NCI-H2029 (cell line): Measurements from ENCODE around the gene BGN.

Experiments used
- DNase-seq: peaks from one replicate; lab custom pipeline; 2025; lab: John Stamatoyannopoulos, UW

Gene BGN

DNA sequence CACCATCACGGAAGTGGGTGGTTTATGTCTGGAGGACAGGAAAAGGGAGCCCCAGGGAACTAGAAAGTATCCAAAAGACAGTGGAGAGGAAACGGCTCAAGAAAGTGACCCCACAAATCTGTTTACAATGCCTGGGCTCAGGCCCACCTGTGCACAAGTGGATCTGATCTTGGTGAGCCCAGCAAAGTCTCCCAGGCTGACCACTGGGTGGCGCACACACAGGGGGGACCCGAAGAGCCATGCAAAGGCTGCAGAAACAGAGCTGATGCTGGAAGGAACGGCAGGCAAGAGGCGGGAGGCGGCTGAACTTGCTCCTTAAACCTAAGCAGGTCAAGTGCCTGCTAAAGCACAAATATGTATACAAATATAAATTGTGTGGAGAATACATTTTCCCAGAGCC, 34.0 kb upstream of the BGN start:
- DNase-seq: no peak

DNA sequence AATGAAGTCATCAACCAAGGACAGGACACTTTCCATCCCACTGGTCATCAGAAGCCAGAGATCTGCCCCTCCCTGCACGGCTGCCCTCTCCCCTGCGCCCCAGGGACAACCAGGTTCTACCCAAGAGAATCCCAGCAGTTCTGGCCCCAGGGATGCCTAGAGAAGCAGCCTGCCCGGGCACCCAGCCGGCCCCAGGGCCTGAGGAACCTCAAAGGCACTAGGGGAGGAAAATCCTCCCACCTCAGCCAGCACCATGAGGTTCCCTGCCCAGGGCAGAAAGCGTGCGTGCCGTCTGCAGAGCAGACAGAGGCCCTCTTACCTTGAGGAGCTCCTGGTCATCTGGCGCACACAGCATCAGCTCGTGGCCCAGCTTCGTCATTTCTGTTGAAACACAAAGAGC, 32.5 kb upstream of the BGN start:
- DNase-seq: no peak

DNA sequence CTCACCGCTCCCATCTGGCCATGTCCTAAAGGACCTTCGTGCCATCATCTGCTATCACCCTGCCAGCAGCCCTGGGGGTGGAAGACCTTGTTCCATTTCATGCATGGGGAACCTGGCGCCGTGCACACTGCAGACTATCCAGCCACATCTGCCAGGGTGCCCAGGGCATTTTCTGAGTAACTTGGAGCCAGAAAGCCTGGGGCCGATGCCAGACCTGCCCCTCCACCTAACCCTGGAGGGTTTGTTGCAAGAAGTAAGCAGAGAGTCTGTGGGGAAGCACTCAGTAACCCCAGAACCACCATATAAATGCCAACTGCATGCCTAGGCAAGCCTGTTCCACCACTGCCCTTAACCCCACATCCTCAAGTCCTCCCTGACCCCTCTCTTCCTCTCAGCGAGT, 31.7 kb upstream of the BGN start:
- no peak for DNase-seq

DNA sequence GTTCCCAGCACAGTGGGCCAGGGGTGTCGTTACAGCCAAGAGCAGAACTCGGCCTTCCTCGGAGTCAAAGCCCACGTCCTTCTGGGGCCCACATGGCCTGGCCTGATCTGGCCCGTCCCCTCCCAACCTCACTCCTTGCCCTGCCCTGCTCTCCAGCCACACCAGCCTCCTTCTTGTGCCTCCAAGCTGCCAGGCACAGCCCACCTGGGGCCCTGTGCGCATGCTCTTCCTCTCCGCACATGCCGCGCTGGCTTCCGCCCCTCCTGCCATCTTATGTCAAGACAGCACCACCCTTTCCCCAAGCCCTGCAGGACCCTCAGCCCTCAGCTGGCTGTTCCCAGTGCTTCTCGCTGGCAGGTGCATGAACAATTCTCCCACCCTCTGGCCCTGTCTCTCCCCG, 31.2 kb upstream of the BGN start:
- no peak for DNase-seq

DNA sequence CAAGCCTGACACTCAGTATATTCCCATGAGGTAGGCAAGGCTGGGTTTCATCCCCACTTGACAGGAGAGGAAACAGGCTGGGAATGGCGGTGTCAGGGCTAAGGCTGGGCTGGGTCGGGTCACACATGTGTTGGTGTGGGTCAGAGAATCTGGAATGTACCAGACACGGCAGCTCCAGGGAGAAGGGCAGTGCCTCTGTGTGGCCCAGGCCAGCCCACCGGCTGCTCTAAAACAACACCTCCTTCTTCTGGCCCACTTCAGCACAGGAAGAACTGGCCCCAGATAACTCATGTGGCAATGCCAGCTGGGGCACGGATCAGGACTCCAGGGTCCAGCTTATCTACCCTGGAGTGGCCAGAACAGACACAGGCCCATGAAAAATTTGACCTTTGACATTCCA, 30.7 kb upstream of the BGN start:
- no peak for DNase-seq

DNA sequence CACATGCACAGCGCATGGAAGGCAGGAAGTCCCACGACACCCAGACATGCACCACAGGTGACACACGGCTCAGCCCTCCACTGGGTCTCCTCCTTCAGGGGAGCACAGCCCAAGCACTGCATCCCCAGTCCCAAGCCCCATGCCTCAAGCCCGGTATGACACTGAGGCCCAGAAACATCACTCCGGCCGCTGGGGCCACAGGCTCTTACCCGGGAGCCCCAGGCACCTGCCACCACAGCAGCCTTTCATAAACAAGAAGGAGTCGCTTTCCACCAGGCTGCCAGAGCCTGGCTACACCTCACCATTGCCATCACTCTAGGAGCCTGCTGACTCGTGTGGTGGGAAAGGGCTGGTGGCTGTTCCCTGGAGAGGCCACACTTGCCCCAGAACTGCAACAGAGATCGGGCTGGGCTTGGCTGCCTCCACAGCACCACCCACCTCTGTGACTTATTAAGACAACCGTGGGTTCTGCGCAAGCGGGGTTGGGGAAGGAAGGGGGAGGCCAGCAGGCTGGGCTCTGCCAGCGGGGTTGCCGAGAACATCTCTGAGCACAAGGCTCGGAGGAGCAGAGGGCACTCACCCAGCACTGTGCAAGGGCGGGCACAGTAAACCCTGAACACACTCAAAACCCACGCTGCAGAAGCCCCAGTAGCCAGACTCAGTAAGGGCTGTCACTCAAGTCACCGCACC, 28.9 kb upstream of the BGN start:
- no peak for DNase-seq

DNA sequence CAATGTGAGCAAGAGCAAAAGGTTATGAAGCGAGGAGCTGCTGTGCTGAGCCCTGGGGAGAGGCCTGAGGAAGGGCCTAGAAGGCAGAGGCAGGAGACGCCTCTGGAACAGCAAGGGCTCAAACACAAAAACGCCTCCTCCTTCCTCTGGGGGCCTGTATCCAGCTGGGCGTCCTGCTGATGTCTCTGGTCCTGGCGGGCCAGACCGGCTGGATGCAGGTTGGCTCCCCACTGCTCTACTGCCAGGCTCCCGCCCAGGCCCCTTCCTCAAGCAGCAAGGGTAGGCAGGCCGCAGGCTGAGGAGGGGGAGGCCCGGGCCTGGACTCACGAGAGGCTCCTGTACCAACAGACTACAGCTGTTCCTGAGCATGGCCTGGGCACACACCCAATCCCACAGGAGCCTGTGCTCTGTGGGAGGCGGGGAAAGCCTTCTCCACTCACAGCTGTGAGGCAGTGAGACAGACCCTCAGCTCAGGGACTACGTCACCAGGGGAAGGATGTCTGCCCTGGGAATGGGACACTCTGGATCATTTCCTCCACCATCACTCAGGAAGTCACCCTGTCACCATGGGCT, 26.7 kb upstream of the BGN start:
- DNase-seq: no peak

DNA sequence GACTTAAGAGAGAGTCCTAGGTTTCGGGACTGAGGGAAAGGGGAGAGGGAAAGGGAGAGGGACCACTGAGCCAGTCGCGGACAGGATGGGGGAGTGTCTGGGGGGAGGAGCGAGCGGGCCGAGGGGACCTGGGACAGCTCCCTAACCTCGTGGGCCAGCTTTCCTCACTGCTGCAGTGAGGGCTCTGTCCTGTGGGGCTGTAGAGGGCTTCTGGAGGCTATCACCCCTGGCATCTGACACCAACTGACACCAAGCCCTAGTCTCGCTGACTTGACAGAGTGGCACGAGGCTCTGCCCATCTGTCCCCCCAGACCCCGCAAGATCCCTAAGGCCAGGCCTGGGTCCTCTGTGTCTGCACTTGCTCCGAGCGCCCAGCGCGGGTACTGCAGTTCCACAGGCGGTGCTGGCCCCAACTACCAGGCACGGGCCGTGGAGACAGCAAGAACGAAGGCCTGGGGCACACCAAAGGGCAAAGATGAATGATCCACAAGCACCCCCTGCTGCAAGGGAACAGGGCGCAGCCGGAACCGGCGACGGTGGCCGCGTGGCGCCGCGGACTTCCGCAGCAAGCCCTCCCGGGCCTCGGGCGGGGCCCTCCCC, 24.9 kb upstream of the BGN start:
- no peak for DNase-seq

DNA sequence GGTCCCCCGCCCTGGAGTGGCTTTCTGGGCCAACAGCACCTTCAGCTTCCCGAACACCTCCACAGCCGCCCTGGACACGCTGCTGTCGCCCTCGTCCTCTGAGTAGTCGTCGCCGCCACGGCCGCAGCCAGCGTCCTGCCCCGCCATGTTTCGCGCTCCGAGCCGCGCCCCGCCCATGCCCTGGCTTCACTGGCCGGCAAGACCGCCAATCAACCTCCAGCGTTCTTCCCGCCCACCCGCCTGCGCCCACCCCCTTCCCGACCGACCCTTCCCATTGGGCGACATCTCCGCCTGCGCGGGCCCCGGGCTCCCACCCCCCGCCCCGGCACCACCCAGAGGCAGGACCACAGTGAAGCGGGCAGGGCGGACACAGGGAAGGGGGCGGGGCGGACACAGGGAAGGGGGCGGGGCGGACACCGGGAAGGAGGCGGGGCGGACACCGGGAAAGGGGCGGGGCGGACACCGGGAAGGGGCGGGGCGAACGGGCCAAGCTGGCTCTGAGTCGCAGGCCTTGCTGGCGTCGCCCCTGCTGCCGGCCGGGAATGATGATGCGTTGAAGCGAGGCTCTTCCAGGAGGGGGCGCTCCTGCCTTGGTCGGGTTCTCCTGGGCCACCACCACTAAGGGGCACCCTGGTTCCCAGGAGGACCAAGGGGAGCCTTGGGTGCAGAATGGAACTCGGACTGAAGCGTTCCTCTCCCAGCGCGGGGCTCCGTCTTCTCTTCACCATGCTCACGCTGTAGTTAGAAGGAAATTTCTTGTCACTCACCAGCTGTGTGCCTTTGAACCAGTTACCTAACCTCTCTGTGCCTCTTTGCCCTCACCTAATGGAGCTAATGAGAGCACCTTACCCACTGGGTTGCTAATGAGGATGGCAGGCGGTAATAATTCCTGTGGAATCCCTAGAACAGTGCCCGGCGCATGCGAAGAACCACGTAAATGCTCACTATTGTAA, 24.1 kb upstream of the BGN start, which contains the start of gene HAUS7:
TSS of gene HAUS7 (minus strand) at position 166 of the 953 bp plus-strand sequence. CDS start at position 147, 19 bp downstream.
- peak; percentile 69 for DNase-seq

DNA sequence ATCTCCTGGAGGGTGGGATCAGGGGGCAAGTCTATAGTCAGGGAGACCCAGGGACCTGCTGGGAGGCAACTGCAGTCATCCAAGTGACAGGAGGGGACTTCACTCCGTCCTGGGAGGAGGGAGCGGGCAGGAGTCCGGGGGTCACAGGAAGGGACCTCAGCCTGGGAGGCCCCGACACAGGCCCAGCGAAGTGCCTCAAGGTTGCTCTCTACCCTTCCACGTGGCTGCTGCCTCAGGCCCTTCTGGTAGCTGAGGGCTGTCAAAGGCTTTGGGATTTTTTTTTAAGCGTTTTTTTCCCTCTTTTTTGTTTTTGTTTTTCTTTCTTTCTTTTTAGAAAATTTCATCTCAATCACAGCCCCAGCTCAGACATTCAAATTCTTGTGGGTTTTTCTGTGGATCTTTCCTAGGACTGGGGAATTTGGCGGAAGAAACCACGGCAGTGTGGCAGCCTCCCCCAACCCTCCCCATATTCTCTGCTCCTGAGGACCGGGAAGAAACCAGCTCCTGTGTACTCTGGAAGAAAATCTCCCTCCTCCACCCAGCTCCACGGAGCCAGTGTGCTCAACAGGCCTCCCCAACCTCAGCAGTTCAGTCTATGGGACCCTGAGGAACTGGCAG, 23.0 kb upstream of the BGN start:
- no peak for DNase-seq

DNA sequence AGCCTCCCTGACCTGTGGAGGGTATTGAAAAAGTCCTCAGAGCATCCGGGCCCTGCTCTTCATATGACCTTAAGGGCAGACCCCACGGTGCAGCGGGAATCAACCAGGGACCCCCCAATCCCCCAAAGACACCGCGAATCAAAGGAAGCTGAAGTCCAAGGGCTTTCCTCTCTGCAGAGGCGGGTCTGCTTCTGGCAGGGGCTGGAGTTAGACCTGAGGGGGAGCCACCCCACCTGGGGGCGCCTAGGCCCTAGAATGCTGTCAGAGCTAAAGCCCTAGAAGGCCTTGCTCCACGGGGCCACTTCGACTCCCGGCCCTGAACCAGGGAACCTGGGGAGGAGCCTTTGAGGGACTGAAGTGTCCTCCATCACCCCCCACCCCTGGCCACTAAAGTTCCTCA, 21.7 kb upstream of the BGN start:
- DNase-seq: no peak

DNA sequence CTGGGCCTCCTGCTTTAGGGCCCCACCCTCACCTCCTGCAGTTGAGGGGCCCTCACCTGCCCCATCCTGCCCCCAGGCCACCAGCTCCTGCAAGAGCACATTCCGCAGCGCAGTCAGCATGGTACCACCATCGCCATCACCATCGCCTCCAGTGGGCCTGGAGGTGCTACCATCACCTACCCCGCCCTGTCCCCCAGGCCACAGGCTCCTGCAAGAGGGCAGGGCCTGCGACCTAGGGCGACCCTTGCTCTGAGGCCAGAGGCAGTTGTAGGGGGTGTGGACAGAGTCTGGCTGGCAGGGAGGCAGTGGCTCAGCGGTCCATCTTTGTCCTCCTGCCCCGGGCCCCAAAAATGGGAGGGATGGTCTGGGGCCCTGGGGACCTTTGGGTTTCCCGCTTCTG, 20.5 kb upstream of the BGN start:
- DNase-seq: no peak

DNA sequence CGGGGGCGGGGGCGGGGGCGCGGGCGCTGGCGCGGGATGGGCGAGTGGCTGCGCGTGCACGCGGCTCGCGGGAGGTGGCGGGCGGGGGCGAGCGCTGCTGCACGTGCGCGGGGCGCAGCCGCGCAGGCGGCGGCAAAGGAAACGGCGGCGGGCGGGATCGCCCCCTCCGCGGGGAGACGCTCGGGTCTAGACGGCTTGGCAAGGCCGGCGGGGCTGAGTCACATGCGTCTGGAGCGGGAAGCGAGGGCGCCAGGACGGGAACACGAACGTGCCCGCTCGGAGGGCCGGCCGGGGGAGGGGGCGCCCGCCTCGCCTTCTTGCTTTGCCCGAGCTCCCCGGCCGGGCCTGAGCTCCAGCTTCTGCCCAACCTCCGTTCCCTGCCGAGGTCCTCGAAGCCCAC, 20.1 kb upstream of the BGN start:
- DNase-seq: peak; percentile 33

DNA sequence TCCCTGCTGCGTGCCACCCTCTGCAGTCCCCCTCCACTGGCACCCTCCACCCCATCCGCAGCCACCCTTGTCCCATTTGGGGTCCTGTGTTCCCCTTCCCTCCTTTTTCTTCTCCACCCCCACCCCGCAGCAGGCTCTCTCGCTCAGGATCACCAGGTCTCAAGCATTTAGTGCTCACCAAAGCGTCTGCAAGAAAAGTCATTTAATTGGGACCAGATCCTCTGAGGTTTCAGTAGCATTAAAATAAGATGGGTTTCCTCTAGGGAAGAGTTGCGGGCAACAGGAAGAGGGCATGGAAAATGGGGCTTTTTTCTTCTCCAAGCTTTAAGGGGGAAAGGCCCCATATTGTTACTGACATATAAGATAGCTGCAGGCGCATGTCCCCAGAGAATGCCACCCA, 19.5 kb upstream of the BGN start:
- DNase-seq: no peak

DNA sequence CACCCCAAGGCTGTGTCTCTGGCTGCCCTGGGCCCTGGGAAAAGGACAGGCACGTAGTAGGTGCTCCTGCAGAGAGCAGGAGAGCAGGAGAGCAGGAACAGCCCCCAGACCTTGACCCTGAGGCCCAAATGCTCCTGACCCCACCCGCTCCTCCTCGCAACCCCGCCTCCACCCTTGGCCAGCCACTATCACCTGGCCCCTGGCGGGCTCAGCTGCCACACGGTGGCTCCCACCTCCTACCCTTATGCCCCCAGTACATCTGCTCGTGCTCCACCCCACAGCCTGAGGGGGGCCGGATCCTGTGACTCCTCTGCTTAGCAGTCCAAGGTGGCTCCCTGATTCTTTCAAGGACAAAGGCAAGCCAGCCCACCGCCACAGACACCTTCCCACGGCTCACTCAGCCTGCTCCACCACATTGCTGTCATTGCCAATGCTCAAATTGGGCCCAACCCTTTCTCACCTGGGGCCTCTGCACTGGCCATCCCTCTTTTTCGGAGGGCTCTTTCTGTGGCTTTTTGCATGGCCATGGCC, 19.0 kb upstream of the BGN start:
- no peak for DNase-seq

DNA sequence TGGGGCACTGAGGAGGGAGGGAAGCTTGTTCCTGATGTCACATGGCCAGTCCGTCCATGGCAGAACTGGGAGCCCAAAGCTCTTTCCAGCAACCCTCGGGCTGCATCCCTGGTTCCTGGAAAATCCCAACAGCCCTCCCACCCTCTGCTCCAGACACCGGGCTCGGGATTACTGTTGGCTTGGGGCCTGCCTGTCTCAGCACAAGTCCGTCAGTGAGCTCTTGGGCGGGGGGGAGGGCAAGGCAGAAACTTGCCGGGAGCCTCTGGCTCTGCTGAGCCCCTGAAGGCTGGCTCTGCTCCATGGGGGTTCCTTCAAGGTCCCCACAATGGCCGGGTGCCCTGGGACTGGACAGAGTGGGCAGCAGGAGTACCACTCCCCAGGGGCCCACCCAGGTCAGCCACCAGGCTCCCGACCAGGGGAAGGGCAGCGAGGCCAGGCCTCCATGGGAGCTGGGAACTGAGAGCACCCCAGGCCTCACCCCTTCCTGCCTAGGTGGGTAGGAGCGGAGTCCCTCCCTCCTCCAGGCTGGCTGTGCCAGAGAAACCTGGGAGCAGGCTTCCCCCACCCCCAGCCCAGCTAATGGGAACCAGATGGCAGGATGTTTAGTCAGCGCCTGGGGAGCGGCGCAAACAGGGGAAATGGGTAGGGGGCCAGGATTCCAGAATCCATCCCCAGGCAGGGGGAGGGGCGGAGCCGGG, 18.0 kb upstream of the BGN start:
- DNase-seq: no peak

DNA sequence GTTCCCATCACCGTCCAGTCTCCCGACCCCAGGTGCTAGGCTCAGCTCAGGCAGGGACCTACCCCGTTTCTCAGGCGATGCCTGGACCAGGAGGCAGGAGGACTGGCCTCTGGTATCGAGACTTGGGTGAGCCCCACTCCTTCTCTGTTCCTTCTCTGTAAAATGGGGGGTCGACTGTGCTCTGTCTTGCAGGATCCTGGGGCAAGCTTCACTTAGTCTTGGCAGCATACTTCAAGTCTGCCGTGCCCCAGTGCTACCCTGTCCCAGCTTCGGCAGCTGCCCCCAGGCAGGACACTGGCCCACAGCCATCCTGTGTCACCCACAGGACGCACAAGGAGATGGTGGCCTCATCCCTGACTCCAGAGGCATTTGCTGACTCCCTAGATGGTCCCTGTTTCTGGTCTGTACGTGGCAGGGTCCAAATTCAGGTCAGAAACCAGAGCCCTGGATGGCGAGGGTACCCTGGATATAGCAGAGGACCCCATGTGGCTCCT, 17.4 kb upstream of the BGN start:
- no peak for DNase-seq

DNA sequence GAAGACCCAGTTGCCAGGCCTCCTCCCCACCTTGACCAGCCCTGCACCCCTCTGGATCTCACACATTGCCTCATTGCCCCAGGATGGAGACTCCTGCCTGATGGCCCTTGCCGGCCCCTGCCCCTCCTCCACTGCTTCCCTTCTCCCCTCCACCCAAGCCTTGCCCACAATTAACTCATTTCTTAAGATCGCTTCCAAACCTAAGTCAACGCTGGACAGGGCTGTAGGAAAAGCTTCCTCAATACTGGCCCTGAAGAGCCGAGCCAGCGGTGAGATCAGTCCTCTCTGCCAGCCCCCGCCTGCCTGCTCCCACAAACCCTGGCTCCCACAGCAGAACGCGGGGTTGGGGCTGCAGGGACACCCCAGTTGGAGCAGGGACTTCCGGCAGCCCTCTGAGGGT, 16.9 kb upstream of the BGN start:
- DNase-seq: no peak

DNA sequence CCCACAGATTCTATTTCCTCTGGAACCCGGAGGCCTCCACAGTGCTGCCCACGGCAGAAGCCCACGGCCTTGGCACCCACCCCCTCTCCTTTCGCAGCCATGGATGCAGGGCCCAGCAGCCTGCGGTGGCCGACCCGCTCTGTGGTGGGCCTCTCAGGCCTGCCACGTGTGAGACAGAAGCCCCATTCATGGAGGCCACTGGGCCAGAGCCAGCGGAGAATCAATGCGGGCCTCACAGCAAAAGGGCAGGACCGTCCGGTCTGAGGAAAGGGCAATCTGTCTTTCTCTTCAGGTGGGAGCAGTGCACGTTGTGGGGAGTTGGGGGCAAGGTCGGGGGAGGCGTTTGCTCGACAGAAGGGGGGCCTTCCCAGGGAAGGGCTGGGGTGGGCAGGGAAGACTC, 16.0 kb upstream of the BGN start:
- DNase-seq: no peak

DNA sequence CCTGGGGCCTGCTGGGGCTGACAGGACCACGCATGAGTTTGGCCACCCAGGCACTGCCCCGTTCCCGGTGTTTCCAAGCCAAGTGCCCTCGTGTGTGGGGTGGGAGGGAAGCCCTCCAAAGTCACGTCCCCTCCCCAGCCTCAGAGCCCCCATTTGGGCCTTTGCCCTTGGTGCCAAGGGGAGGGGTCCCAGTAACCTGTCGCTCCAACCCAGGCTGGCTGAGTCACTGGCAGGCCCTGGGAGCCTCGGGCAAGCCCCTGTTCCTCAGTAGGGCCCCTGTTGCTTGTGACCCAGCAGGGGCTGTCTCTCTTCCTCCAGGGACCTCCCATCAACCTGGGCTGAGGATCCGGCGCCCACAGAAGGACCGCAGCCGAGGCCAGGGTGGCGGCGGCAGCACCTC, 13.7 kb upstream of the BGN start:
- DNase-seq: no peak

DNA sequence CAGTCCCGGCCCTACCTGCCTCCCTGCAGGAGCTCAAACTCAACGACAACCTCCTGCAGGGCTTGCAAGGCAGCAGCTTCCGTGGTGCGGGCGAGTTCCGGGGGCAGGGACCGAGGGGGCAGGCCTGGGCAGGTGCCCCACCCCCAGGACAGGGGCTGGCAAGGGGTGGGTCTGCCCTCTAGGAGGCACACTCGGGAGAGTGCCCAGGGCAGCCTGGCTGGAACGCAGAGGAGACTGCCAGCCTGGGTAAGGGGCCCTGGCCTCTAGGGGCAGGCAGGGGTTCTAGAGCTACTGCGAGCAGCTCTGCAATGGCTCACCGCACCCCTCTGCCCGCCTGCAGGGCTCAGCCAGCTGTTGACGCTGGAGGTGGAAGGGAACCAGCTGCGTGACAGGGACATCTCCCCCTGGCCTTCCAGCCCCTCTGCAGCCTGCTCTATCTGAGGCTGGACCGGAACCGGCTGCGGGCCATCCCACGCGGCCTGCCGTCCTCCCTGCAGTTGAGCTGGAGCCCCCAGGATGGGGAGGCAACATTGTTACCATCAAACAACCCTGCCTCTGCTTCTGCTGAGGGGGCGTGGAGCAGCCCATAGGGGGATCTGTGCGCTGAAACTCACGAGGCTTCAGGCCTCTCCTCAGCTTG, 12.3 kb upstream of the BGN start:
- DNase-seq: no peak
